ENCODE results near the gene PFKFB4.

- TF ChIP-seq CTCF (IDR thresholded peaks at IDR 0.05) (peak; percentile 14 to 45 (median 40)), POLR2A (IDR thresholded peaks at IDR 0.05) (peak; percentile 30)
Observed at GRCh38 chr3:48472923-48473616, 83.5 kb downstream of the PFKFB4 start.
